Islet precursor cell (in vitro differentiated cells): ENCODE results near the gene ATP9B.

Source experiments
- DNase-seq: peaks from one replicate; pipeline ENCODE4 v3.0.0-alpha.2; 2018

ATP9B gene

DNA sequence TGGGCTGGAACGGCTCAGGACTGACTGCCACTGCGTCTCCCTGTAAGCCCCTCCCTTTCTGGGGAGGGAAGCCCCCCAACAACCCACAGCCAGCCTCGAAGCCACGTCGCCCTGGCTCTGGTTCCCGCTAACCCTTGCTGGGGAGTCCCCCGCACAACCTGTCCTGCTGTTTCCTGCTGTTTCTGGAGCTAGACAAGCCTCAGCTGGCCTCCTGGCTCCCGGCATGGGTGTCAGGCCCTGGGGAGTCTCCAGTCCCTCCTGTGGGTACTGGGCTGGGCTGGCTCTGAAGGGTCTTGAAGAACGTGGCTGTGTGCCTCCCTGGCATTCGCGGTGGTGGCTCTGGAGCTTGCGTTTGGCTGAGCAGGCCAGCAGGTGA is 347.5 kb downstream of the ATP9B start:
- no peak for DNase-seq

DNA sequence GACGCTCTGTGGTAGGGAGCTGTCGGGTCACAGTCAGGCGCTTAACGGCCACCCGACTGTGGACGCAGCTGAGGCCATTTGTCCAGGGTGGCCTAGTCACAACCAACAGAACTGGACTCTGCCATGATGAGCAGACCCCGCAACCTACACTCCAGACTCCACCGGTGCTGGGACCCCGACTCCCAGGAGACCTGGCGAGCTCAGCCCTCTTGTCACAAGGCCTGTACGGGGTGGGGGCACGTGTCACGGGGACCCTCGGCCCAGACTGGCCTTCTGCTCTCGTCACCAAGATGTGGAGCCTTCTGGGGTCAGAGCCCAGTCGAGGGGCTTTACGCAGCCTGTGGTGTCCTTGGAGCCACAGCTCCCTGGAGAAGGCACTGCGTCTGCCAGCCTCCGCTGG is 349.0 kb downstream of the ATP9B start:
- DNase-seq: no peak

DNA sequence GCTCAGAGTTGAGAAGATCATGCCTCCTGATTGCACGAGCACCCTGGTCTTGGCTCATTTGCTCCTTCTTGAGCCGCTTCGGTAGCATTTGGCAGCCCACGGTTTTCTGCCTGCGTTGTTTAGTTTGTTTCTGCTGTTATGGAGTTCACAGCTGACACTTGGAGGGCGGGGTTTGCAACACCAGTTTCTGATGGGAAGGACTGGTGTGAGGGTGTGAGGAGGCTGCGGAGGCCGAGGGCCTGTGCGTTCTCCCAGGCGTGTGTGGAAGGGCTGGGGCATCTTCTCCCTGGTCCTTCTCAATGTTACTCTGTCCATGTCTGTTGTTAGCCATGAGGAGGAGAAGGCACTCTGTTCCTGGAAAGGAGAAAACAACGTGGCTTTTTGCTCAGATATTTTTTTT is 349.4 kb downstream of the ATP9B start:
- DNase-seq: no peak

DNA sequence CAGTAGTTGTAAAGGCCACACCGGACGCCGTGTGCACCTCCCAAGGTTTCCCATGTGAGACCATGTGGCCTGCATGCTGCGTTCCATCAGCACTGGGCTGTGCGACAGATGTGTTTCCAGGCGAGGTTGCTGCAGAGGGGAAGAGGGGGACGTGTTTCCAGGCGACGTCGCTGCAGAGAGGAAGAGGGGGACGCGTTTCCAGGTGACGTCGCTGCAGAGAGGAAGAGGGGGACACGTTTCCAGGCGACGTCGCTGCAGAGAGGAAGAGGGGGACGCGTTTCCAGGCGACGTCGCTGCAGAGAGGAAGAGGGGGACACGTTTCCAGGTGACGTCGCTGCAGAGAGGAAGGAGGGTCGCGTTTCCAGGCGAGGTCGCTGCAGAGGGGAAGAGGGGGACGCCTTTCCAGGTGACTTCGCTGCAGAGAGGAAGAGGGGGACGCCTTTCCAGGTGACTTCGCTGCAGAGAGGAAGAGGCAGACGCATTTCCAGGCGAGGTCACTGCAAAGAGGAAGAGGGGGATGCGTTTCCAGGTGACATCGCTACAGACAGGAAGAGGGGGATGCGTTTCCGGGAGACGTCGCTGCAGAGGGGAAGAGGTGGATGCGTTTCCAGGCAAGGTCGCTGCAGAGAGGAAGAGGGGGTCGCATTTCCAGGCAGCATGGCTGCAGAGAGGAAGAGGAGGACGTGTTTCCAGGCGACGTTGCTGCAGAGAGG is 351.0 kb downstream of the ATP9B start:
- no peak for DNase-seq

DNA sequence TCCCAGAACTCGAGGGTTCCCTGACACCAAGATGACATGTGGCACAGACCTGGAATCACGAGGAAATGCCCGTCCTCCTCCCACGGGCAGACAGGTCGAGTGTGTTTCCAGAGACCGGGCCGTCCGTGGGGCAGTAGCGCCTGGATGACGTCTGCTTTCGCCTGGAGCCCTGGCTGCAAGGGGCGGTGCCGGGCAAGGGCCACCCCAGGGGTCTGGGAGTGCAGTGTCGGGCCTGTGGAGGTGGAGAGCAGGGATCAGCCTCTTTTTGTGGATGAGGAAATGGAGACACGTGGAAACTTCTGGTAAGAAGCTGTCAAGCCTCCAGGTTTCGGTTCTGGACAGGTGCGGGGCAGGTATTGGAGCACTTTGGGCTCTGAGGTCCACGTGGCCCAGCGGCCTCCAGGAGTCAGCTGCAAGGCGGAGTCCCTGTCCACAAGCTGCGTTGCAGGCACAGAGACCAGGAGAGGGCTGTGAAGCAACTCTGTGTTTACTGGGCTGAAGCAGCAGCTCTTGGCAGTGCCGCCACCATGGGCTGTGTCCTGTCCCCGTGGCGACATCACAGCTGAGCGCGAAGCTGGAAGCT is 352.2 kb downstream of the ATP9B start:
- DNase-seq: no peak

DNA sequence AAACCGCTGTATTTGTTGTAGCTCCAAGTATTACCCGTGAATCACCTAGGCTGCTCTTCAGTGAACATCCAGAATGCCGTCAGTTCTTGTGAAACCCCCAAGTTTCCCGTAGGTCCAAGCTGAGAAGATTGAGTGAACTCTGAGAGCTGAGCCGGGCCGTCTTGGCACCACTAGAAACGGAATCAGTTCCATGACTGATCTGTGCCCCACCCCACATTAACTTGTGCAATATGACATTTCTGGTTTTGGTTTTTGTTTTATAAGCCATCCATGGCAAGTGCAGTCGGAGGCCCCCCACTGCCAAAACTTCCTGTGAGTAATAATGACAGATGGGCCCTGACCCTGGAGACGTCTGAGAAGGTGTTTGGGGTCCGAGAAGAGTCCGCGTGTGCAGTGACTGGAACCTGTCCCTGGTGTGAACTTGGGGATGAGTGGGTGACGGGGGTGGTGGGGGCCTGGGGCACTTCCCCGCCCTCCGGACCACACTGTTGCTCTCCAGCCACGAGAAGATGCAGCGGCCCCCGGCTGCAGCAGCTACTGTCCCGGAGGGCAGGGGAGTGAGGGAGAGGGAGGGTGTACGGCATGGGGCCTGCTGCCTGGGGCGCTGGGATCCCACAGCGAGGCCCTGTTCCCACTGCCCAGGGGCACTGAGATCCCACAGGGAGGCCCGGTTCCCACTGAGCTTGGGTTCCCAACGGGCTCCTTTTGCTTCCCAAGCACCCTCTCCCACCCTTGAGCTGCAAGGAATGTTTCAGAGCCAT is 353.0 kb downstream of the ATP9B start:
- DNase-seq: no peak

DNA sequence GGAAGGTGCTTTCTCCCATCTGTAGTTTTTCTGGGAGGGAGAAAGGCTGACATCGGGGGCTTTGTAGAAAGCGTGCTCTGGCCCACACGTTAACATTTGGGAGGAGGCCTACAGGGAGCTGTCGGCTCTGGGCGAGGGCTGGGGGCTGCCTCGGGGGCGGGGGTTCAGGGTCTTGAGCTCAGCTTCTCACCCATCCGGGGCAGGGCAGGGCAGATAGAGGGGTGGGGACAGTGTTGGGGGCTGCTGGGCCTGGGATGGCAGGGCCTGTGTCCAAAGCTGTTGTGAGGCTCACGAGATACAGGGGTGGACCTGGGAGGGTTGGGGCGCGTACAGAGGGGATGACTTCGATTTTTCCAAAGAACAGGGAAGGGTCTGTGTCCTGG is 353.6 kb downstream of the ATP9B start:
- DNase-seq: no peak

DNA sequence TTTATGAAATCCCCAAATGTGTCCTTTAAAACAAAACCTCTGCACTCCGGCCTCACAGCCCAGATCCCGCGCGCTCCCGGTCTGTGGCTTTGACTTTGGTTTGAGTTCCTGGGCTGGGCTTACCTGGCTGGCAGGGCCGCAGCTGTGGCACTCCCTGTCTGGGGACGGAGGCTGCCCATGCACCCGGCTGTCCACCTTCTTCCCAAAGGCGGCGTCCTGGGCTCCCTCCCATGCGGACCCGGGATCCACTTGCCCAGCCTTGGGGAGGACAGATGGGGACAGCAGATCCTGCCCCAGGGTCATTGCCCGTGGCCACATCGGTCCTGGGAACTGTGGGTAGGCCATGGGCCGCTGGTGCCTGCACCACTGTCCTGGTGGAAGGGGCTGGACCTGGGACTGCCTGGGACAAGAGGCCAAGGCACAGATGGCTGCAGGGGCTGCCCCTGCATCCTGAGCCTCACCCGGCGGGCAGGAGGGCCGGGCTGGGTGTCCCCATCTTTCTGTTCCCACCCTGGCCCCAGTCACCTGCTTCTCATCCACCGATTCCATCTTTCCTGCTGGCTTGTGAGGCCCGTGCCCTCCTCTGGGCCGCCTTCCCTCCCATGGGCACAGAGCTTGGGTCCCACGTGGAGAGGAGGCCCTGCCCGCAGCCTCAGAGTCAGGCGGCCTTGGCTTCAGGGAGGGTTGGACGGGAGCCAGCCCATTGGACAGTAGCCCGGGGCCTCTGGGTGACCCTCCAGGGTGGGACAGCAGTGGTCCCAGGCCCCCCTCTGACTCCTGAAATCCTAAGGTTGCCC is 354.2 kb downstream of the ATP9B start:
- no peak for DNase-seq

DNA sequence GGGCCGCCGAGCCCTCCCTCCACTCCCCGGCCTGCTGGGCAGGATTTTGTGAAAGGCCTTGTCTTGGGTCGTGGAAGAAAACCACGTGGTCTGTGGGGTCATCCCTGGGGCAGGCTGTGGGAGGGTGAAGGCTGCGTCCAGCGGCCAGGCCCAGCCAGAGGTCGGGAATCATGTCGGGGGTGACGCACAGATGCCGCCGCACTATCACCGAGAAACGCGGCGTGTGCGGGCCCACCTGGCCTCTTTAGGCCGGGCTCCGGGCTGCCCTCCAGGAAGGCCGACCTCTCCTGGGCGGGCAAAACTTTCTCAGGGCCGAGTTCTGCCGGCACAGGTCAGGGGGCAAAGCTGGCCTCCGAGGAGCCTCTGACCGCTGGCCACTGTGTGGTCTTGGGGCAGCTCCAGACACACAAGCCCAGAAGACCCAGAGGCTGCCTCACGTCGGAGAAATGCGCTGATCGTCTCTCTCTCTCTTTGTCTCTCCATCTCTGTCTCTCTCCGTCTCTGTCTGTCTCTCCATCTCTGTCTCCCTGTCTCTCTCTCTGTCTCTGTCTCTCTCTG is 354.9 kb downstream of the ATP9B start:
- DNase-seq: no peak

DNA sequence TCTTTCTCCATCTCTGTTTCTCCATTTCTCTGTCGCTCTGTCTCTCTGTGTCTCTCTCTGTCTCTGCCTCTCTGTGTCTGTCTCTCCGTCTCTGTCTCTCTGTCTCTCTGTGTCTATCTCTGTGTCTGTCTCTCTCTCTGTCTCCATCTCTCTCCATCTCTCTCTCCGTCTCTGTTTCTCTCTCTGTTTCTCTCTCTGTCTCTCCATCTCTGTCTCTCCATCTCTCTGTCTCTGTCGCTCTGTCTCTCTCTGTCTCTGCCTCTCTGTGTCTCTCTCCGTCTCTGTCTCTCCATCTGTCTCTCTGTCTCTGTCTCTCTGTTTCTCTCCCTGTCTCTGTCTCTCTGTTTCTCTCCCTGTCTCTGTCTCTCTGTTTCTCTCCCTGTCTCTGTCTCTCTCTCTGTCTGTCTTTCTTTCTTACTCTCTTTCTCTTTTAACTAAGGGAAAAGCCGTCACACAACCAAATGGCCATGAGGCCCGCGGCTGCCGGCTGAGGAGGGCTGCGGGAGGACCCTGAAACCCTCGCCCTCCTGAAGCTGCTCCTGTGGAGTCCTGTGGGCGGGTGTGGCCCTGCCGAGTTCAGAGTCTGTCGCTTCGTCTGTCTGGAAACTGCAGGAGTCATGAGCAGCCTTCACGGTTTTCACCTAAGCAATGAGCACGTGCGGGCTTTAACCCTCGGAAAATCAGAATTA is 355.8 kb downstream of the ATP9B start:
- no peak for DNase-seq

DNA sequence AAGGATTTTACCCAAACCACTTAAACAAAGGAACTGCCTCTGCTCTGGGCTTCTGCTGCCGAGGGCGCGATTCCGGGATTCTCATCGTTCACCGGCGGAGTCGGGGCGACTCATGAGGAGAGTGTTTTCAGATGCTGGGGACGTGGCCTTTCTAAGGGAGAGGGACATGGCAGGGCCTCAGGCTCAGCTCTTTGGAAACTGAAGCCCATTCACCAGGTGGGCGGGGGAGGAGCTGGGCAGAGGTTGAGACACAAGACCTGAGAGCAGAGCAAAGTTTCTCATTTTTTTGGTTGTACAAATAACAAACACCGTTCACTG is 356.3 kb downstream of the ATP9B start:
- DNase-seq: no peak

DNA sequence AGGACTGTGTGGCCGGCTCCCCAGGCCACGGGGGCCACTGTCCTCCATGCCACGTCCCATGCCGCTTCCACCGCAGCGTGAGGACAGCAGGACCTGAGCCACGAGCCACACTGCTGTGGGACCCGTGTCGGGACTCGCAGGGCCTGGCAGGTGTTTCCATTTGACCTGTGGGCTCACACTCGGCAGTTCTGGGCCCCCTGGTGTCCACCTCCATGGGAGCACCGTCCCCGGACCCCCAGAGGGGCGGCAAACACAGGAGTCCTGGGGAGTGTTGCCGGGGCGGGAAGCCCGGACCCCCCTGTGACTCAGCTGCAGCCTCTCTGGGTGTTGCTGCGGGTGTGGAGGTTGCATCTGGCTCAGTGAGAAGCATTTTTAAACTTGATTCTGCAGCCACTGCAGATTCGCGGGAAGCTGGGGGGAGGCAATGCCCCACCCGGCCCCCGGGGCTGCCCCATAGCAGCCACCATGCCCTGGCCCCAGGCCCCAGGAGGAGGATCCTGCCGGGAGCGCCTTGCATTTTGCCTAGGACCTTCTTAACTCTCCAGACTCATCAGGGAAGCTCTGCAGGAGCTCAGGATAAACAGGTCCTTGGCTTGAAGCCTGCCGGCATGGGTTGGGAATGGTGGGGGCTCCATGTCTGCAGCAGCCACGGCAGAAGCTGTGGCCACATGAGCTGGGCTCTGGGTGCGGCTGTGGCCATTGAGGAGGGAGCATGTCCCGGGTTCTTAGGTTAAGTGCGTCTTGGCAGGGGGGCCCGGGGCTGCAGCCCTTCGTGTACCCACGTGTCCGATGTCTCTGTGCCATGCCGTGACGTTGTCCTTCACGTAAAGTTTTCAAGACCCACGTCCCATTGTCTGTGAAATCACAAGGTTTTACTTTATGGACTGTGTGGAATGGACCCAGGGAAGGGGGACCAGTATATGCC is 357.4 kb downstream of the ATP9B start:
- no peak for DNase-seq

DNA sequence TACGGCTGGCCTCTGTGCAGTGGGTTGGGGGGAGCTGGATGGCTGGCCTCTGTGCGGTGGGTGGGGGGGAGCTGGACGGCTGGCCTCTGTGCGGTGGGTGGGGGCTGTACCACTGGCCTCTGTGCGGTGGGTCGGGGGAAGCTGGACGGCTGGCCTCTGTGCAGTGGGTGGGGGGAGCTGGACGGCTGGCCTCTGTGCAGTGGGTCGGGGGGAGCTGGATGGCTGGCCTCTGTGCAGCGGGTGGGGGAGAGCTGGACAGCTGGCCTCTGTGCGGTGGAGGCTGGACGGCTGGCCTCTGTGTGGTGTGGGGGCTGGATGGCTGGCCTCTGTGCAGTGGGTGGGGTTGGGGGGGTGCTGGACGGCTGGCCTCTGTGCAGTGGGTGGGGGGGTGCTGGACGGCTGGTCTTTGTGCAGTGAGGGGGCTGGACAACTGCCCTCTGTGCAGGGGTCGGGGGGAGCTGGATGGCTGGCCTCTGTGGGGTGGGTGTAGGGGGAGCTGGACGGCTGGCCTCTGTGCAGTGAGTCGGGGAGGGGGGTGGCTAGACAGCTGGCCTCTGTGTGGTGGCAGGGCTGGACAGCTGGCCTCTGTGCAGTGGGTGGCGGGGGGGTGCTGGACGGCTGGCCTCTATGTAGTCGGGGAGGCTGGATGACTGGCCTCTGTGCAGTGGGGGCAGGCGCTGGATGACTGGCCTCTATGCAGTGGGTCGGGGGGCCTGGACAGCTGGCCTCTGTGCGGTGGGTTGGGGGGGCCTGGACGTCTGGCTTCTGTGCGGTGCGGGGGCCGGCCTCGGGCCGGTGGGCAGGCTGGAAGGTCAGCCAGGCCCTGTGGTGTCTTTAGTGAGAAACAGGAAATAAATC is 358.4 kb downstream of the ATP9B start:
- DNase-seq: no peak
